HepG2 (cell line): Measurements from ENCODE around the gene MKRN2OS. TPM values are rescaled to one million over a fixed set of nuclear protein-coding genes. Genes with fewer than 3 reads are reported as not detected.

ENCODE experiments used
- ATAC-seq: fragments of 200-7000 bp; cut with Tn5 transposase; 3 replicates; pipeline ENCODE4 v1.9.1; 2020; ENCODE audit warnings: mild to moderate bottlenecking, moderate library complexity
- BruUV-seq: library from RNA; stranded (reverse); fragments of 400-500 nt; replicated peaks from 2 replicates; lab custom pipeline; 2021; lab: Mats Ljungman, UMichigan
- CTCF ChIA-PET: fragments of 300-600 bp; formaldehyde crosslinking; extraction: SDS; loops from one replicate; lab custom pipeline; 2021; ENCODE audit warnings: low total read pairs, inconsistent platforms, low intra/inter-chr PET ratio; lab: Yijun Ruan, JAX
- POLR2A ChIA-PET: fragments of 350-600 bp; sonication (Branson Sonifier 250); formaldehyde crosslinking; loops from one replicate; lab custom pipeline; 2020; ENCODE audit warnings: antibody characterized with exemption, inconsistent platforms; lab: Yijun Ruan, JAX
- DNase-seq: peaks from one replicate; pipeline ENCODE4 v3.0.0-alpha.2; 2015; ENCODE audit warnings: low spot score
- FAIRE-seq: peaks from 3 replicates; lab custom pipeline; 2011; peaks lifted over from hg19 to GRCh38; lab: Jason Lieb, UNC
- H2AFZ ChIP-seq: one replicate; pipeline ENCODE4 v1.6.1; 2011; ENCODE audit warnings: low read length, inconsistent platforms
- H3K27ac ChIP-seq: fragments of 300-600 bp; 3 replicates; pipeline ENCODE4 v1.8.0; 2011; ENCODE audit warnings: mixed run types, mild to moderate bottlenecking, mixed read lengths, low read length, inconsistent platforms; ENCODE audit not compliant: insufficient read depth; ENCODE audit errors: extremely low read length
- H3K27me3 ChIP-seq, 2 experiments: fragments of 200-600 bp in 1 of 2; 2 replicates in 1 of 2; 3 replicates in 1 of 2; pipeline versions ENCODE4 v1.6.0 to v1.8.0; 2011; ENCODE audit warnings: low read length in 2 of 2, mild to moderate bottlenecking in 2 of 2, moderate library complexity in 2 of 2, inconsistent platforms in 1 of 2; ENCODE audit not compliant: insufficient read depth in 2 of 2, control insufficient read depth in 1 of 2
- H3K36me3 ChIP-seq, 2 experiments: fragments of 200-600 bp in 1 of 2; replicated peaks in 1 of 2; 2 replicates in 1 of 2; 3 replicates in 1 of 2; pipeline versions ENCODE4 v1.5.1 to v1.8.0; 2011; ENCODE audit warnings: low read length in 2 of 2, inconsistent platforms in 1 of 2; ENCODE audit not compliant: insufficient read depth in 2 of 2, control insufficient read depth in 1 of 2
- H3K4me1 ChIP-seq: 2 replicates; pipeline ENCODE4 v1.5.1; 2012; ENCODE audit warnings: low read length, inconsistent platforms; ENCODE audit not compliant: insufficient read depth
- H3K4me2 ChIP-seq: 2 replicates; pipeline ENCODE4 v1.6.0; 2011; ENCODE audit warnings: low read depth, low read length, inconsistent platforms
- H3K4me3 ChIP-seq, 3 experiments: fragments of 200-600 bp in 1 of 3; sonication (generic), shearing (Covaris generic) in 1 of 3; replicated peaks in 1 of 3; 2 replicates each; pipeline ENCODE4 v1.5.1; 2011 to 2016; ENCODE audit warnings: low read length in 3 of 3, inconsistent platforms in 2 of 3, low read depth in 2 of 3, mild to moderate bottlenecking in 2 of 3, control low read depth in 1 of 3, mixed read lengths in 1 of 3; ENCODE audit not compliant: insufficient read depth in 1 of 3
- H3K79me2 ChIP-seq: one replicate; pipeline ENCODE4 v1.6.1; 2011; ENCODE audit warnings: low read length, inconsistent platforms; ENCODE audit not compliant: insufficient read depth
- H3K9ac ChIP-seq: 2 replicates; pipeline ENCODE4 v1.6.0; 2011; ENCODE audit warnings: mild to moderate bottlenecking, low read depth, low read length, inconsistent platforms; ENCODE audit not compliant: insufficient read depth
- H3K9me3 ChIP-seq: 2 replicates; pipeline ENCODE4 v1.5.1; 2012; ENCODE audit warnings: mild to moderate bottlenecking, low read length
- H4K20me1 ChIP-seq: 2 replicates; pipeline ENCODE4 v1.6.0; 2011; ENCODE audit warnings: inconsistent platforms, mild to moderate bottlenecking, low read length, moderate library complexity; ENCODE audit not compliant: insufficient read depth
- CEBPZ ChIP-seq: IDR thresholded peaks from 2 replicates; pipeline ENCODE4 v1.6.1; 2012; ENCODE audit warnings: low read length, improper control_type of control experiment
- FUBP1 ChIP-seq: sonication (generic); formaldehyde crosslinking; IDR thresholded peaks from 2 replicates; pipeline ENCODE4 v1.5.1; 2020; ENCODE audit warnings: missing genetic modification reagents, mild to moderate bottlenecking, borderline replicate concordance
- HDAC2 ChIP-seq: sonication (generic); formaldehyde crosslinking; IDR thresholded peaks from 2 replicates; pipeline ENCODE4 v1.4.0; 2020; ENCODE audit warnings: missing genetic modification reagents
- HOXA3 ChIP-seq: sonication (generic); formaldehyde crosslinking; IDR thresholded peaks from 2 replicates; pipeline ENCODE4 v1.5.0; 2020; ENCODE audit warnings: missing genetic modification reagents
- KMT2B ChIP-seq: IDR thresholded peaks from 2 replicates; pipeline ENCODE4 v1.6.1; 2016; ENCODE audit warnings: missing genetic modification reagents, missing compliant biosample characterization
- PHF21A ChIP-seq: sonication (generic); formaldehyde crosslinking; IDR thresholded peaks from 2 replicates; pipeline ENCODE4 v1.5.0; 2020; ENCODE audit warnings: mild to moderate bottlenecking, missing genetic modification reagents
- POGZ ChIP-seq: sonication (generic); formaldehyde crosslinking; IDR thresholded peaks from 2 replicates; pipeline ENCODE4 v1.4.0; 2020; ENCODE audit warnings: mild to moderate bottlenecking, missing genetic modification reagents
- SMAD3 ChIP-seq: sonication (generic); formaldehyde crosslinking; IDR thresholded peaks from 2 replicates; pipeline ENCODE4 v1.4.0; 2020; ENCODE audit warnings: missing genetic modification reagents
- SOX13 ChIP-seq, 3 experiments: fragments of 450-650 bp in 1 of 3; sonication (generic) in 1 of 3; formaldehyde crosslinking in 1 of 3; IDR thresholded peaks in 2 of 3; conservative IDR thresholded peaks in 1 of 3; 2 replicates each; pipeline versions ENCODE4 v1.5.0 to v1.6.1; 2016 to 2020; ENCODE audit warnings: antibody characterized with exemption in 1 of 3, mild to moderate bottlenecking in 1 of 3, missing compliant biosample characterization in 1 of 3, missing genetic modification reagents in 1 of 3, moderate library complexity in 1 of 3
- SYNCRIP ChIP-seq: fragments of 200-400 bp; formaldehyde crosslinking; IDR thresholded peaks from 2 replicates; pipeline ENCODE4 v1.6.1; 2018; ENCODE audit warnings: mild to moderate bottlenecking, low read depth, low read length; ENCODE audit not compliant: insufficient read depth
- ZNF432 ChIP-seq: sonication (generic); formaldehyde crosslinking; IDR thresholded peaks from 2 replicates; pipeline ENCODE4 v1.5.0; 2020; ENCODE audit warnings: missing genetic modification reagents, mild to moderate bottlenecking, borderline replicate concordance
- ZNF512 ChIP-seq: sonication (generic); formaldehyde crosslinking; IDR thresholded peaks from 2 replicates; pipeline ENCODE4 v1.4.0; 2020; ENCODE audit warnings: mild to moderate bottlenecking, missing genetic modification reagents
- ZNF572 ChIP-seq: sonication (generic); formaldehyde crosslinking; IDR thresholded peaks from 2 replicates; pipeline ENCODE4 v1.5.1; 2020; ENCODE audit warnings: mild to moderate bottlenecking, missing genetic modification reagents
- ZNF777 ChIP-seq: sonication (generic); formaldehyde crosslinking; IDR thresholded peaks from 2 replicates; pipeline ENCODE4 v1.4.0; 2020; ENCODE audit warnings: missing genetic modification reagents
- ZNF780A ChIP-seq: sonication (generic); formaldehyde crosslinking; IDR thresholded peaks from 2 replicates; pipeline ENCODE4 v1.8.0; 2022; ENCODE audit warnings: mild to moderate bottlenecking, missing genetic modification reagents, moderate library complexity
- WGBS: methylation state at CpG from one replicate; pipeline ENCODE4 v1.1.6; 2017; ENCODE audit warnings: low lambda C conversion rate; 5-methylcytosine and 5-hydroxymethylcytosine counted together
- in situ Hi-C: cut with HindIII; loops from 2 replicates; pipeline ENCODE4 v1.10.0; 2017; ENCODE audit warnings: low pct_unique_long_range_greater_than_20kb; ENCODE audit not compliant: extremely low pct_ligation_motif_present
- intact Hi-C: fragments of 100-400 bp; cut with micrococcal nuclease; formaldehyde crosslinking; loops from one replicate; pipeline ENCODE4 v1.10.0; 2022; ENCODE audit not compliant: unreplicated experiment
- polyA plus RNA-seq, 8 experiments: library from polyadenylated mRNA; depleted of rRNA in 3 of 8; stranded (reverse) in 7 of 8; unstranded in 1 of 8; fragments of >200 nt; fragmentation: Illumina TruSeq in 4 of 8; extraction: Trizol in 4 of 8; gene quantifications; 2 replicates each; pipeline versions ENCODE4 v1.2.1 to v1.2.3, GENCODE V29; 2011 to 2016; ENCODE audit warnings: low read depth in 4 of 8, missing spikeins in 1 of 8, mixed read lengths in 1 of 8; ENCODE audit not compliant: insufficient read depth in 1 of 8
- total RNA-seq, 5 experiments: library from RNA; depleted of rRNA; stranded (reverse); fragments of >200 nt; fragmentation: Illumina TruSeq; extraction: Trizol; gene quantifications; 2 replicates each; pipeline ENCODE4 v1.2.3, GENCODE V29; 2016; ENCODE audit warnings: low read depth in 1 of 5
- TF ChIP-seq, protein P1 (sequence below): sonication (generic); formaldehyde crosslinking; IDR thresholded peaks from 2 replicates; pipeline ENCODE4 v1.4.0; 2020; ENCODE audit warnings: missing genetic modification reagents, borderline replicate concordance

MKRN2OS gene
- total and polyA plus RNA-seq, 2 of the 13 experiments (the other 11 are each of a cell fraction or from before 2014, with no cell fraction given), result not detected

GRCh38 chr3:12509466-12509865 lies 35.8 kb downstream of the MKRN2OS start:
- WGBS, result 76% methylated on average over 3 of the region's 3 CpGs
- POLR2A ChIA-PET, result no interaction called here
- no peaks in the 10 kb centered on the region for H3K4me1 ChIP-seq
- in situ Hi-C loops (no loop called here), intact Hi-C loops (no loop called here)
- H2AFZ ChIP-seq, result no peak overlapping the region
- no peak for DNase-seq
- no peak for ATAC-seq
- peaks cover 7 to 25% of the 10 kb centered on the region in 2 experiments; a peak in 3 of 5 replicates for H3K36me3 ChIP-seq
- no peak for FAIRE-seq
- H3K4me2 ChIP-seq, result no peak overlapping the region
- no peaks in the 10 kb centered on the region for H4K20me1 ChIP-seq
- H3K79me2 ChIP-seq, result no peaks in the 10 kb centered on the region
- no peaks in the 10 kb centered on the region for H3K9me3 ChIP-seq
- CTCF ChIA-PET, result no interaction called here
- no TSS peak for BruUV-seq
- H3K4me3 ChIP-seq, result no peak overlapping the region
- no peaks in the 10 kb centered on the region for H3K27me3 ChIP-seq
- no peak overlapping the region for H3K9ac ChIP-seq
- H3K27ac ChIP-seq, result no peak overlapping the region
- no peak for TF ChIP-seq POGZ
- TF ChIP-seq KMT2B (CRISPR knock-in tag), result no peak
- TF ChIP-seq ZNF777 (CRISPR knock-in tag), result no peak
- TF ChIP-seq HDAC2 (CRISPR knock-in tag), result no peak
- no peak for TF ChIP-seq FUBP1 (CRISPR knock-in tag)
- no peak for TF ChIP-seq HOXA3 (CRISPR knock-in tag)
- TF ChIP-seq SYNCRIP, result no peak
- TF ChIP-seq, protein P1, sequence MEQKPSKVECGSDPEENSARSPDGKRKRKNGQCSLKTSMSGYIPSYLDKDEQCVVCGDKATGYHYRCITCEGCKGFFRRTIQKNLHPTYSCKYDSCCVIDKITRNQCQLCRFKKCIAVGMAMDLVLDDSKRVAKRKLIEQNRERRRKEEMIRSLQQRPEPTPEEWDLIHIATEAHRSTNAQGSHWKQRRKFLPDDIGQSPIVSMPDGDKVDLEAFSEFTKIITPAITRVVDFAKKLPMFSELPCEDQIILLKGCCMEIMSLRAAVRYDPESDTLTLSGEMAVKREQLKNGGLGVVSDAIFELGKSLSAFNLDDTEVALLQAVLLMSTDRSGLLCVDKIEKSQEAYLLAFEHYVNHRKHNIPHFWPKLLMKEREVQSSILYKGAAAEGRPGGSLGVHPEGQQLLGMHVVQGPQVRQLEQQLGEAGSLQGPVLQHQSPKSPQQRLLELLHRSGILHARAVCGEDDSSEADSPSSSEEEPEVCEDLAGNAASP (CRISPR knock-in tag), result no peak
- TF ChIP-seq PHF21A (CRISPR knock-in tag), result no peak
- no peak for TF ChIP-seq SMAD3
- no peak for TF ChIP-seq ZNF432 (CRISPR knock-in tag)
- no peak for TF ChIP-seq ZNF512 (CRISPR knock-in tag)
- no peak for TF ChIP-seq ZNF780A (CRISPR knock-in tag)
- no peak for TF ChIP-seq ZNF572 (CRISPR knock-in tag)
- no peak for TF ChIP-seq SOX13 (IDR thresholded peaks at IDR 0.05)
- no peak for TF ChIP-seq SOX13 (CRISPR knock-in tag; conservative IDR thresholded peaks at IDR 0.05 in 1 of 2, IDR thresholded peaks at IDR 0.05 in 1 of 2)
- no peak for TF ChIP-seq CEBPZ
